ENCODE measurements around the gene SPPL2B. TPM values are rescaled to one million over a fixed set of nuclear protein-coding genes. Genes with fewer than 3 reads are reported as not detected.
A peak's percentile ranks its signal among the peaks of the same experiment; 100 is the strongest.

SPPL2B gene
- total and polyA plus RNA-seq, 8 donors, result 13.6 to 450 (median 74.1) TPM

- 37 to 81% (median 40%) methylated on average over 12 to 28 of the region's 28 CpGs for WGBS, 5 donors
- Histone ChIP-seq H3K4me3 (no peak overlapping the region), H3K36me3 (no peaks in the 10 kb centered on the region), H3K9me3 (peaks cover 0 to 13% (median 8%) of the 10 kb centered on the region in 4 donors), H3K4me1 (peaks cover 0 to 11% (median 5%) of the 10 kb centered on the region in 4 donors), H3K27ac (no peak overlapping the region), H3K27me3 (peaks cover 0 to 56% (median 39%) of the 10 kb centered on the region in 3 donors)
- intact Hi-C loops (cut with DNase I; ENCODE audit: low total_unique reads), result no loop called here
- no peak for DNase-seq
- TF ChIP-seq CTCF (IDR thresholded peaks at IDR 0.05) (no peak), POLR2AphosphoS5 (IDR thresholded peaks at IDR 0.05) (no peak), POLR2A (IDR thresholded peaks at IDR 0.05) (no peak), EP300 (IDR thresholded peaks at IDR 0.05) (no peak)
Observed at GRCh38 chr19:2312820-2313501, 15.5 kb upstream of the SPPL2B start.

GRCh38 chr19:2315121-2315817, 13.2 kb upstream of the SPPL2B start:
- Histone ChIP-seq H3K27me3 (peaks cover 0 to 34% (median 19%) of the 10 kb centered on the region in 3 donors), H3K9me3 (peaks cover 0 to 13% (median 8%) of the 10 kb centered on the region in 4 donors), H3K4me3 (no peak overlapping the region), H3K36me3 (no peaks in the 10 kb centered on the region), H3K4me1 (peaks cover 0 to 5% (median 3%) of the 10 kb centered on the region in 4 donors), H3K27ac (no peak overlapping the region)
- DNase-seq, result no peak
- intact Hi-C loops (cut with DNase I; ENCODE audit: low total_unique reads), result no loop called here
- WGBS, 5 donors, result 78 to 86% (median 82%) methylated on average over 7 of the region's 7 CpGs
- TF ChIP-seq POLR2AphosphoS5 (IDR thresholded peaks at IDR 0.05), result no peak
- TF ChIP-seq EP300 (IDR thresholded peaks at IDR 0.05), result no peak
- no peak for TF ChIP-seq POLR2A (IDR thresholded peaks at IDR 0.05)
- TF ChIP-seq CTCF (IDR thresholded peaks at IDR 0.05), result no peak

GRCh38 chr19:2315818-2316353, 12.6 kb upstream of the SPPL2B start:
- 28 to 34% (median 33%) methylated on average over 19 to 22 of the region's 22 CpGs for whole genome bisulfite sequencing, 5 donors
- TF ChIP-seq POLR2AphosphoS5 (IDR thresholded peaks at IDR 0.05), result peak in 1 of 3 donors; percentile 51
- TF ChIP-seq CTCF (IDR thresholded peaks at IDR 0.05), result peak in 3 of 7 experiments; percentile 16 to 62 (median 46)
- no peak for TF ChIP-seq EP300 (IDR thresholded peaks at IDR 0.05)
- no peak for TF ChIP-seq POLR2A (IDR thresholded peaks at IDR 0.05)
- DNase-seq, result peak; percentile 65 to 81
- Histone ChIP-seq H3K4me3 (no peak overlapping the region), H3K27me3 (peaks cover 0 to 27% (median 15%) of the 10 kb centered on the region in 3 donors), H3K9me3 (peaks cover 0 to 13% (median 8%) of the 10 kb centered on the region in 4 donors), H3K36me3 (peaks cover 0 to 3% (median under 1%) of the 10 kb centered on the region in 4 donors), H3K27ac (no peak overlapping the region), H3K4me1 (peaks cover 0 to 5% (median 3%) of the 10 kb centered on the region in 4 donors)
- intact Hi-C loops (cut with DNase I; ENCODE audit: low total_unique reads), result no loop called here

GRCh38 chr19:2317300-2317699, 11.2 kb upstream of the SPPL2B start:
- no peak for DNase-seq
- H3K27ac ChIP-seq, result no peak overlapping the region
- H3K4me1 ChIP-seq, result peaks cover 0 to 5% (median 3%) of the 10 kb centered on the region in 4 donors
- intact Hi-C loops (cut with DNase I; ENCODE audit: low total_unique reads), result no loop called here
- H3K9me3 ChIP-seq, result peaks cover 0 to 13% (median 8%) of the 10 kb centered on the region in 4 donors
- no peak overlapping the region for H3K4me3 ChIP-seq
- peaks cover 0 to 17% (median 14%) of the 10 kb centered on the region in 4 donors for H3K36me3 ChIP-seq
- H3K27me3 ChIP-seq, result peaks cover 0 to 13% (median 10%) of the 10 kb centered on the region in 3 donors
- no peak for TF ChIP-seq CTCF (IDR thresholded peaks at IDR 0.05)
- TF ChIP-seq EP300 (IDR thresholded peaks at IDR 0.05), result no peak
- no peak for TF ChIP-seq POLR2AphosphoS5 (IDR thresholded peaks at IDR 0.05)
- 88 to 92% (median 90%) methylated on average over 13 of the region's 13 CpGs for WGBS, 5 donors
